Smooth muscle cell of the brain vasculature (primary cell): ENCODE results near the gene DBX2.
"Not testable (repeated sequence)": the region's sequence is repeated elsewhere in the genome, so short reads cannot be mapped to it uniquely, and the experiment has no call there.

Source experiments
- DNase-seq: peaks from one replicate; pipeline ENCODE4 v3.0.0-alpha.2; 2012; ENCODE audit warnings: low read depth, low spot score

The DBX2 gene

GRCh38 chr12:45010059-45010458 is 40.8 kb downstream of the DBX2 start:
- no peak for DNase-seq

DNA sequence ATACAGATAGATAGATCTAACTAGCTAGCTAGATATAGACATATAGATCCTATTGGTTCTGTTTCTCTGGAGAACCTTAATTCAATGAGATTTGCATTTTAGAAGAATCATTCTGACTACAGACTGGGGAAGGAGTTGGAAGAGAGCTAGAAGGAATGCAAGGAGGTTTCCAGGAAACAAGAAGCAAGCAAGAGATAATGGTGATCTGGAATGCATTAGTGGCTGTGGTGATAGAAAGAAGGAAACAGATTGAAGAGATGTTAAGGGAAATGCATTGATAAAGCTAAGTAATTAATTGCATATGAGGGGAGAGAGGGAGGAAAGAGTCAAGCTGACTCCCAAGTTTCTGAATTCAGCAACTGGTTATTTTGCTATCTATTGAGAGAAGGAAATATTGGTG is 42.7 kb downstream of the DBX2 start:
- DNase-seq, result no peak

DNA sequence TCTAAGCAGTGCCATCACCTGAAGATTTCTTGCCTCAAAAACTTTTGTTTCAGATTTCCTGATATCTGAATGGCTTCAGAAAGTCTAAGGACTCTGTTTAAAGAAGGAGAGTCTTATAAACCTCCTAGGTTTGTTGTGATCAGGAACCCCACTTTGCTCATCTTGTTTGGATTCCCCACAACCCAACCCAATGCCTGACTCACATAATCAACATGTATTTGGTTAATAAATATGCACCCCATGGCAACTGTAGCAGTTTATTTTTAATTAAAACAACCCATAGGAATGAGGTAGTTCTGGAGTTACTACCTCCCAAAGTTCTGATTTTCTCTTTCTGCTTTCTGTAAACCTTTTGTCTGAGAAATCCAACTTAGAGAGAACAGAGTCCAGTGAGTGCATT is 51.5 kb downstream of the DBX2 start:
- no peak for DNase-seq

DNA sequence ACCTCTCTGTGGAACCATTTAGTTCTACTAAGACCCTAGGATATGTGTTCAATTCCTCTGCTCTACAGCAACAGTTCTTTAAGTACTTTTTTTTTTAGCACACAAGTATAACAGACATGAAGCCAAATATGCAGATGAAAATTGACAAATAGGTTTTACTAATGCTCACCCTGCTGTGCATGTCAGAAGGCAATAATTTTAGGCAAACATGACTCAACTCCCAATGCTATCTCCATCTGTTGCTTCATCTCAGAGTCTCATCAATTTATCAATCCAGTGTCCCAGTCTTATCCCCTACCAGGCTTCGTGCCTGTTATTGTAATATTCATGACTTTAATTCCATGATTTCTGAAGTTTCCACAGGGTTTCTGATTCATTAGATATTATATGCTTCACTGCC is 57.7 kb downstream of the DBX2 start:
- DNase-seq, result no peak

DNA sequence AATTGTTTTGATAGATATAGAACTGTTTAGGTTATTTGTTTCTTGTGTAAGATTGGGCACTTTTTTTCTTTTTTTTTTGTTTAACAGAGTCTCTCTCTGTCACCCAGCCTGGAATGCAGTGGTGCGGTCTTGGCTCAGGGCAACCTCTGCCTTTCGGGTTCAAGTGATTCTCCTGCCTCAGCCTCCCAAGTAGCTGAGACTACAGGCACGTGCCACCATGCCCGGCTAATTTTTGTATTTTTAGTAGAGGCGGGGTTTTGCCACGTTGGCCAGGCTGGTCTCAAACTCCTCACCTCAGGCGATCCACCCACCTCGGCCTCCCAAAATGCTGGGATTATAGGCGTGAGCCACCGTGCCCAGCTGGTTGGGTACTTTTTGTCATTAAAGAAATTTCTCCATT is 66.0 kb downstream of the DBX2 start:
- not testable (repeated sequence) for DNase-seq

DNA sequence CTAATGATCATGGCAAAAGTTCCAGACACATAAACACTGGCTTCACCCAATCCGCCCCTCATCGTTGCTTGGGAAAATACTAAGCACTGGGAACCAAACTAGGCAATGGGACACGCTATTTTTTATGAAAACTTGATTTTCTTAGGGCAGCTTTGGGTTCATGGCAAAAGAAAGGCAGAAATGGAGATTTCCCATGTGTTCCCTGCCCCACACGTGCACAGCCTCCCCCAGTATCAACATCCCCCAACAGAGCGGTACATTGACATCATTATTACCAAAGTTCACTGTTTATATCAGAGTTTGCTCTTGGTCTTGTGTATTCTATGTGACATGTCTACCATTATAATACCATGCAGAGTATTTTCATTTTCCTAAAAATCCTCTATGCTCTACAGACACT is 71.0 kb downstream of the DBX2 start:
- DNase-seq, result no peak

DNA sequence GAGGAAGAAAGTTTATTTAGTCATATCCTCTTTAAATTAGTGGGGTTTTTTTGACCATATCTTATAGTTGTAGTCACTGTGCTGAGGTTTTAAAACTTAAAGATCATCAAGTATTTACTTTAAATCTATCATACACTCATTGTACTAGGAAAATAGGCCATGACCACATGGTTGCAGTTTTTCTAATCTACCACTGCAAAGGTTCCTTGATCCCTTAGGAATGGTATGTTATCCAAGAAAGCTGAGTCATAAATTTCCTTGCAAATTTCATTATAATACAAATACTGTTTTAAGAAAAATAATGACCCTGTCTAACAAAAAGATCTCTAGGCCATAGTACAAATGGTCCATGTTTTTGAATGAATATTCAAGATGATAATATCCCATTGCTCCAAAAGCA is 74.7 kb downstream of the DBX2 start:
- DNase-seq, result no peak

GRCh38 chr12:44972746-44973421 is 78.0 kb downstream of the DBX2 start:
- DNase-seq, result no peak

DNA sequence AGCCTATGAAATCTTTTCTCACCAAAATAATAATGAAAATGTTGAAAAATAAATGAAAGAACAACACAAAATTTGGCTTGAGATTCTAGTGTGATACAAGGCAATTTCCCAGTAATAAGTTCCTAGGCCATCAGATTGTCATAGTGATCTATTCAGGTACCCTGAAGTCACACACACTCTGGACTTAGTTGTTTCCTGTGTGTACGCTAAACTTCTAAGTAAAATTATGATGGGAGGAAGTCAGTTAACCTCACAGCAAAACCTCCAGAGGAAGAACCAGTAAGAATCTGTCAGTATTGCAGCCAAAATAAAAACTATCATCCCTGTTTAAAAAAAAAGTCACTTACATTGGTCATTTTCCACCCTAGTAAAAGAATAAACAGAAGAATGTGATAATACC is 81.9 kb downstream of the DBX2 start:
- no peak for DNase-seq
